CD4-positive, alpha-beta T cell treated with Interleukin-15 for 4 hours (primary cell): ENCODE data around the gene TMPRSS4.

Experiments used
- DNase-seq: peaks from one replicate; pipeline ENCODE4 v3.0.0-alpha.2; 2020; ENCODE audit warnings: low spot score

TMPRSS4 gene

GRCh38 chr11:118153976-118154375 lies 77.1 kb downstream of the TMPRSS4 start:
- no peak for DNase-seq

DNA sequence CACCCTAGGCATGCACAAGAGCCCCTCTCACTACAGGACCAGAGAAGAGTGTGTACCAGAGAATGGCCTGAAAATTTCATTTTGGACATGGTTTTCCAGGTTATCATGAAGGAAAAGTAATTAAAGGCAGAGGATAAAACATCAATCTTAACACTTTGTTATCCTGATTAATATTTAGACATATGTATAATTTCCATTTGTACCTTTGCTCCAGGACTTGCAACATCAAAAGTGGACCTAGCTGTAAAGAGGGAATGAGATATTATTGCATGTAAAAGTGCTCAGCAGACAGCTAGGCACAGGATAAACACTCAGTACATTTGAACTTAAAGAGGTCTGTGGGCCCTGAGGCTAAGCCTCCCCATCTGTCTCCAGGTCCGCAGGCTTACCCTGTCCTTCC lies 77.8 kb downstream of the TMPRSS4 start:
- no peak for DNase-seq

DNA sequence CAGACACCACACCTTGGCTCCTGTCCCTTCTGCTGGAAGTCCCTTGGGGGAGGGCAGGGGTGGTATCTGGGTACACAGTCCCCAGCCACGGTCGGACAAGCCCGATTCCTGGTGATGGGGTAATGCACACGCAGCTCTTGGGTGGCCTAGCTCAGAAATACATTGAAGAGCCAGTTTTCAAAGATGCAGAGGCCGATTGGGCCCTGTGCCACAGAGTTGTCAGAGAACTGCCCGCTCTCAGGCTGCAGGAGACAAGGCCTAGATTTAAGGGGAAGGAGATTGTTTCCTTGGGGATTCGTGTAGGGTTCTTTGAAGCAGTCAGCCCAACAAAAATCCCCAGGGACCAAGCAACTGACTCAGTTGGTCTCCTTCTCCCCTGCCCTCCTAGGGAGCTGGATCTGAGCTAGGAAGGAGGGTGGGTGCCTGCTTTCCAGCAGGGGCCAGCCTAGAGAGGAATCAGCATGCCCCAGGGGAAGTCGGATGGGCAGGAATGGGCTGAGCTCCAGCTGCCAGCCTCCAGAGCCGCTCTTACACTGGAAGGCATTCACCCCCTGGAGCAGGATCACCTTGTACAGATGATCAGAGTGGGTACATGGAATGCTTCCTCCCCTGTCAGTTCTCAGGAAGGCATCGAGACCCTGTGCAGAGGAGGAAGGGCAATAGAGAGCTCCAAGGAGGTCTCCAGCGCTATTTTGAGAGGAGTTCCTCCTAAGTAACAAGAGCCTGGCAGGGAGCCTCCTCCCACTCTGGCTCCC lies 79.1 kb downstream of the TMPRSS4 start:
- no peak for DNase-seq

DNA sequence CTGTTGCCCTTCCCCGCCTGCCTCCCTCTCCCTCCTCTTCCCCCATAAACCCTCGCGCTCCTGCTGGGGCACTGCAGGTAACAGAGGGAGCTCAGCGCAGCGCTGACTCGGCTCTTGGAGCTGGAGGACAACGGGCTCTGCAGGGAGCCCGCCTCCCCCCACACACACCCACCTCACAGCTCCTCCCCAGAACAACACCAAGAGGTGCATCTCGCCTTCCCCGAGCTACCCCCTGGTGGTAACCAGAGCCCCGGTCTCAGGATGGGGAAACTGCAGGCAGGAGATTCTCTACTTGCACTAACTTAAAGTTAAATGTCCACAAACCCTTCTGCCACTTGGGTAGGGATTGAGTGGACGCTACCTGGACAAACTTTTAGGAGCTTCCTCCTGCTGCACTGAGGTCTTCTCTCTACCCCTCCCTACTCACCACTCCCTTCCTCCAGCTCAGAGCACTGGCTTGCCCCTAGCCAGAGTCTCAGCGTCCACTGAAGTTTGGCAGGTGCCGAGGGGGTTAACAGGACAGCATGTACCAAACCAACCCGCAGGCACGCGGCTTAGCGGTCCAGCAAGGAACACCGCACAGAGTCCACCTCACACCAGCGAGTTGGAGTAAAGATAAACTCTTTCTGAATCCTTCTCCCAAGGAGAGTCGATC lies 79.8 kb downstream of the TMPRSS4 start:
- peak; percentile 10 for DNase-seq

DNA sequence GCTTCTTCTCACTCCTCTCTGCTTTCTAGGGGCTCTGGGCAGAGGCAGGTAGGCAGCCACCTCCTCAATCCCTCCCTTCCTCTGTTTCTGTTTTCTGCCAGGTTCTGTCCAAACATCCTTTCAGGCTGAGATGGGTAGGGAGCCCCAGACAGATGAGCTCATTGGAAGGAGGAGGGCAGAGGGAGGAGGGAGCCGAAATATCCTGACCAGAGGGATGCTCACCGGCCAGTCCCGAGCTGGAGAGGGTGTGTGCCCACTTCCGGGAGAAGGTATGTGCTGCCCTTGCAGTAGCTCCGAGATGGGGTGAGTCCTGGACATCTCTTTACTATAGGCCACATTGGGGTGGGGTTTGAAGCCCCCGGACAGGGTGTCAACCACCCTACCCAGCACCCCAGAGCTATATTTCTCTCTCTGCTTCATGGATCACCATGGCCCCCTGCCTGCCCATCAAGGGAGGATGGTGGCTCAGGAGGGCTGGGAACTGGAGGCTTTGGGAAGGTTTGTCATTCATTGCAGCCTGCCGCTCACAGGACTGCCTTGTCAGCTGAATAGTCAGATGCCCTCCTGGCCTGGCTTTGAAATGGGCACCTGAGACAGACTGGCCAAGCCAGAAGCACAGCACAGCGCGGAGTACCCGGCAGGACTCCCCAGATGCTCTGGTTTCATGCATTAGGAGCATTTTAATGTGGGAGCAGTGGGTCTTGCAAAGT lies 80.5 kb downstream of the TMPRSS4 start:
- DNase-seq: no peak

GRCh38 chr11:118161786-118162185 lies 84.9 kb downstream of the TMPRSS4 start:
- DNase-seq: no peak

- DNase-seq: no peak
Measured at GRCh38 chr11:118162846-118163245, 86.0 kb downstream of the TMPRSS4 start.

GRCh38 chr11:118163494-118163893 lies 86.6 kb downstream of the TMPRSS4 start:
- no peak for DNase-seq

- no peak for DNase-seq
Measured at GRCh38 chr11:118164885-118165284, 88.0 kb downstream of the TMPRSS4 start.

DNA sequence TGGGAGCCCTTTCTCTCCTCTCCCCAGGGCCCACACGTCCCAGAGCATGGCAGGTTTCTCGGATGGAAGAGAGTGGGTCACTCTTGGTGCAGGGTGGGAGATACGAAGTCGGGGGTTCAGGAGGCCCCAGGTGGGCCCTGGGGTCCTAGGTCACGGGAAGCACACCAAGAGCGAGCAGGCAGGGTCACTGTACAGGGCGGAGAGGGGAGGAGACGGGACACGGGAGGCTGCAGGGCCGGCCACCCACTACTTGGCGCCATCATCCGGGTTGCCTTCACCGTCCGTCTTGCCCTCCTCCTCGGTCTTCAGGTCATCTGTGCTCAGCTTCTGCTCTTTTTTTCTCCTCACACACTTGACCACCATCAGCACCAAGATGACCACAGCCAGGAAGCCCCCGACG lies 89.8 kb downstream of the TMPRSS4 start:
- DNase-seq: no peak

GRCh38 chr11:118167253-118167652 lies 90.4 kb downstream of the TMPRSS4 start:
- no peak for DNase-seq

- no peak for DNase-seq
Measured at GRCh38 chr11:118167906-118168305, 91.0 kb downstream of the TMPRSS4 start.

- no peak for DNase-seq
Measured at GRCh38 chr11:118168316-118168715, 91.4 kb downstream of the TMPRSS4 start.

GRCh38 chr11:118168751-118169150 lies 91.9 kb downstream of the TMPRSS4 start:
- no peak for DNase-seq

- DNase-seq: no peak
Measured at GRCh38 chr11:118169300-118170140, 92.6 kb downstream of the TMPRSS4 start.

DNA sequence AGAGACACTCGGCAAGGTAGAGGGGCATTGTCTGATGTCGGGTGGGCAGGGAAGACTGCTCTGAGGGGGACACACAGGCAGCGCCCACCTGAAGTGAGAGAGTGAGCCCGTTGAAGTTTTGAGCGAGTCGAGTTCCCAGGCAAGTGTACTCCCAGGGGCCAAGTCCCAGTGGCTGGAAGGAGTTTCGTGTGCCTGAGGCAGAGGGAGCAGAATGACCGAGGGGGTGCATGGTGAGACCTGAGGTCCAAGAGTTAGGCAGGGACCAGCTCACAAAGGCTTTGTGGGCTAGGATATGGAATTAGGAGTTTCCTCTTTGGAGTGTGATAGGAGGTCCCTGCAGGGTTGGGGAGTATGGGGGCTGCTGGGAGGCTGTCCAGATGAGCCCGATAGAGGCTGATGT lies 93.4 kb downstream of the TMPRSS4 start:
- no peak for DNase-seq

DNA sequence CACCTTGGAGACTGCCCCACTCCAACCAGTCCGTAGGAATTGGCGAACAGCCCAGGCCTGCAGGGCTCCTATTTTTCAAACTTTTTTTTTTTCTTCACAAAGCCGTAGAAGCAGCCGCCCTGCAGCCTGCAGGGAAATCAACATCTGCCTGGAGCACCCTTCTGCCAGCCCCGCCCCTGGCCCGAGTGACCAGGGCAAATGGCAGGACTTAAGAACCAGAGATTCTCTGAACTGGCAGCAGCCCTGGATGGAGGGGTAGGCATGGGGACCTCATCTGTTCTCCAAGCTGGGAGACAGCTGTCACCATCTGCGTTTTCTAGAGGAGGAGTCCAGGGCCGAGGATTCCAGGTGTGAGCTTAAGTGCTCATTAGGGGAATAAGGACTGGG lies 94.0 kb downstream of the TMPRSS4 start:
- DNase-seq: no peak
